HG03135 (cell line): ENCODE results near the gene CCDC24.
A peak's percentile ranks its signal among the peaks of the same experiment; 100 is the strongest.

Source experiments
- ATAC-seq: cut with Tn5 transposase; IDR thresholded peaks from one replicate; pipeline ENCODE4 v1.9.1; 2021; ENCODE audit warnings: mild to moderate bottlenecking, moderate library complexity; ENCODE audit not compliant: unreplicated experiment

The CCDC24 gene

GRCh38 chr1:44021156-44021555, 29.8 kb downstream of the CCDC24 start:
- no peak for ATAC-seq

GRCh38 chr1:44021581-44022321, 30.4 kb downstream of the CCDC24 start:
- ATAC-seq = no peak

DNA sequence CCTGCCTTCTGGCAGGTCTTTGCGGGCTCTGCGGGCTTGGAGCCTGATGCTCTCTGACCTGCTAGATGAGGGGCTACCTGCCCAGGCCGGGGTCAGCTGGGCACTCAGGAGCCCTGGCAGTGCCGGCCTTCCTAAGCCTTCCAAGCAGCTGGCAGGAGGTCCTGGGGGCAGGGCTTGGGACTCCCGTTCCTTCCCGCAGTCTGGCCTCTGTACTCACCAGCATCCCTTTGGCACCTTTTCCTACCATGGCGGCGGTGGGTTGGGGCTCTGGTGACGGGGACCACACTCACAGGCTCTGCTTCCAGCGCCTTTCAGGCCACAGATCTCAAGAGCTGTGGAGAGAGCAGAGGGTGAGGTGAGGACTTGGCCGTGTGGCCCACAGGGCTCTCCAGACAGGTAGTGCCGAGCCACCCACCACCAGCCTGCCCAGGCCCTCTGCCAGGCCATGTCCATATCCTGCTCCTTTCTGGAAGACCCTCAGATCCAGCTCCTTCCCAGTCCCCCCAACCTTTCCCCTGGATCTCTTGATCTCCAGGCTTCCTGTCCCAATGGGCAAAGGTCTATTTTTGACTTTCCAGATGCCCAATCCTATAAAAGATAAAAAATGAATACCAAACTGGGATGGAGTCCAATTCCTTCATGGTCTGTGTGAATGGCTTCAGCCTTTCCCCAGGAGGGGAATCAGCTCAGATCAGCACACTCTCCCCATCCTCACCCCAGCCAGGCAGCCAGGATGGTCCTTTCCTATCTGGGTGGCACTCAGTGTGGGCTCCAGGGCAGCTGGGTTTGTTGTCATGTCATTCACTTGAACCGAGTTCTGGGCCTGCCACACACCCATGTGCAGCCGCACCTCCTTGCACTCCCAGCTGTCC, 32.9 kb downstream of the CCDC24 start:
- ATAC-seq = no peak

- no peak for ATAC-seq
Measured at GRCh38 chr1:44024903-44025525, 33.6 kb downstream of the CCDC24 start.

- no peak for ATAC-seq
Measured at GRCh38 chr1:44025816-44026215, 34.4 kb downstream of the CCDC24 start.

GRCh38 chr1:44027320-44027719, 35.9 kb downstream of the CCDC24 start:
- ATAC-seq = no peak

GRCh38 chr1:44029260-44029910, 38.0 kb downstream of the CCDC24 start:
- ATAC-seq = peak; percentile 14

DNA sequence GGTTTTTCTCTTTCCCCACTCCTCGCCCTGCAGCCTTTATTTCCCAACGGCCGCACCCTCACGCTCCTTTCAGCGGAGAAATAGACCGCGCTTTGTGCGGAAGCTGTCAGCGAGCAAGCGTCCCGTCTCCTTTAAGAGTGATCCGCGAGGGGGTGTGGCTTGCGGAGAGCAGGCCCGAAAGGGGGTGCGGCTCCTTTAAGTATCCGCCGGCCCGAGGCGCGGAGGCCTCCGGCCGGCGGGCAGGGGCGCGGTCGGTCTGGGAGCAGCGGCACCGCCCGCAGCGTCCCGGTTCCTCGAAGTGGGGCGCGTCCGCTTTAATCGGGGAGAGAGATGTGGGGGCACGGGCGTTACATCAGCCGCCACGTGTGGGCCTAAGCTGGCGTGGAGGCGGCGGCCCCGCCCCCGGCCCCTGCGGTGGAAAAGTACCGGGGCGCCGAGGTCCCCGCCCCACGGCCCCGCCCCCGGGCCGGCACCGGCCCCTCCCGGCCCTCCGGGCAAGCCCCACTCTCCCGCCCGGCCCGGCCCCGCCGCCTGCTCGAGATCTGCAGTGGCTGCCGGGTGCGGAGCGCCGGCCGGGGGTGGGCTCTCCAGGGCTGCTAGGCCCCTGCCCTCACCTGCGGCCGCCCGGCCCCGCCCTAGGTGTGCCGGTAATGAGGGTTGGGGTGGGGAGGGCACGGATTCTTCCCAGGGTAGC, 38.7 kb downstream of the CCDC24 start:
- peak; percentile 81 for ATAC-seq

DNA sequence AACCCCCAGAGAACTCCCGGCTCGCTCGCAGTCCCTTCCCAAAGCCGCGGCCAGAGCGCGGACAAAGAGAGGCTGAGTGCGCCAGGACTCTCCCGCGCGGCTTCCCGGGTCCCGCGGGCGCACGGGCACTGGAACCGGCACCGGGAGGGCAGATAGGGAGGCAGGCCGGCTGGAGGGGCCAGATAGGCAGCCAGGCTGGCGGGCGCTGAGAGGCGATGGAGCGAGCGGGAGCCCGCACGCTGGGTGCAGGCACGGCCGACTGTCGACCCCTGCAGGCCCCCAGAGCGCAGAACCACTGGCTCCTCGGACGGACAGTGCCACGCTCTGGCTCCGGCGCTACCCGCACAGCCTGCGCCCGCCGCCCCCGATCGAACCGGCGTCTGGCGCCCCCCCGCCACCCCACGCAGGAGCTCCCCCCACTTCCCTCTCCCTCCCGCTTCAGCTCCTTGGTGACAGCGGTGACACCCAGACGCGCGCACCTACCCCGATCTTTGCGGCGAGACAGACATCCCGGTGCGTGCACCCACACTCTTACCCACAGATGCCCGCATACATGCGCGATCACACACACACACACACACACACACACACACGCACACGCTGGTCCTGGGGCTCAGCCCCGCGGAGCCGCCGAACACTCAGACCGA, 39.3 kb downstream of the CCDC24 start:
- peak; percentile 22 for ATAC-seq

DNA sequence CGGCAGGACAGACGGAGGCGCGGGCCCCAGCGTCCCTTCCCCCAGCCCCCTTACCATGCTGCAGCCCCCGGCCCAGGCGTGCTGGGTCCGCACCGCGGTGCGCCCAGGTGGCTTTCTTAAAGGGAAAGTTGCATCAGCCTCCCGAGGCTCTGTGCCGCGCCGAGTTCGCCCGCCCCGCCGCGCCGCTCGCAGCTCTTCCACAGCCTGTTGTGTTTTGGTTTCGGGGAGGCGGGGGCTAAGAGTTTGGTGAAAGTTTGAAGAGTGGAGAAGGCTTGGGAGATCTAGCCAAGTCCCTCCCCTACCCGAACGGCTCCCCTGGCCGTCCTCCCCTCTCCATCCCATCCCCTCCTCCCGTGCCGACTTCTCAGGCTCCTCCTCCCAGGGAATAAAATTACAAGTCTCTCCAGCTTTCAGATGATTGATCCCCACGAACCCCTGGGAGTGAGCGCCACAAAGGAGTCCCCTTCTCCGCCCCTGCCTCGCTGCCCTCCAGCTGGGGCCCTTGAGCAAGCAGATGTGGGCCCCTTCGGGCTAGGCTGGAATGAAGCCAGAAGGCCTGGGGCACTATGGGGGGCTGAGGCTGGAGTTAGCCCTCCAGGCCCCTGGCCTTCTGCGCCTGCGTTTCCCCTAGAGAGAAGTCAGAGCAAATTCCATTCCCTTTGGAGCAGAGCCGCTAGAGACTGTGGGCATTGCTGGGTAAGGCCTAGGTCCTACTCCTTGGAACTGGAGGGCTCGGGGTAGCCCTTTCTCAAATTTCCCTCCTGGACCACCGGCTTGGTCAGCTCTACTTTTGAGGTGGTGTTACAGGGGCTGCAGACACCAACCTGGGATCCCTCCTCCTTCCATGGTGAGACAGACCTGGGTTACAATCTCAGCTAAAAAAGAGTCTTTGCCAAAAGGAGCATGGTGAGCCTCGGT, 40.1 kb downstream of the CCDC24 start, which contains the start of gene SLC6A9:
Gene SLC6A9 (minus strand): TSS at position 211 of the 918 bp plus-strand sequence. CDS start 7,185 bp downstream, outside the sequence.
- ATAC-seq = no peak

- ATAC-seq = no peak
Measured at GRCh38 chr1:44032170-44032790, 40.9 kb downstream of the CCDC24 start.

DNA sequence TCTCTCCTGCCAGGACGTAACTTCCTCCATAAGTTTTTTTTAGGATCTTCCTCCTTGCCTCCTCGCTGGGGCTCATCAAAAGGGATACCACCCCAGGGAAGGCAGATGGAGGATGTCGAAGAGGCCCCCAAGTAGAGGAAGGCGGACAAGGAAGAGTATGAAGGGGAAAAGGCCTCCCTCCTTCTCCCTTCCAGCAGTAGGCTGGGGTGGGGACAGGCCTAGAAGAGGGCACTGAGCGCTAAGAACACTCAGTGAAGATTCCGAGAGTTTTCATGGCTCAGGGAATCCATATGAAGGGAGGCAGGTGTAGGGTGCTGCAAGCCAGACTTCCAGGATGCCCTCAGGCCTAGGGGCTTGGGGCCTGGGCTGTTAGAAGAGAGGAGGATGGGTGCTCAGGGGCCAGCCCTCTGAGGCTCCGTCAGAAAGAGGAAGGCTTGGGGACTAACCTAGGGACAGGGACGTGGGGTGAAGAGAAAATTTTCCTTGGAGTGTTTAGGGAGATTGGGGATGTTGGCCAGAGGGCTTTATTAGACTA, 41.7 kb downstream of the CCDC24 start:
- ATAC-seq = no peak

- no peak for ATAC-seq
Measured at GRCh38 chr1:44033756-44034155, 42.4 kb downstream of the CCDC24 start.

DNA sequence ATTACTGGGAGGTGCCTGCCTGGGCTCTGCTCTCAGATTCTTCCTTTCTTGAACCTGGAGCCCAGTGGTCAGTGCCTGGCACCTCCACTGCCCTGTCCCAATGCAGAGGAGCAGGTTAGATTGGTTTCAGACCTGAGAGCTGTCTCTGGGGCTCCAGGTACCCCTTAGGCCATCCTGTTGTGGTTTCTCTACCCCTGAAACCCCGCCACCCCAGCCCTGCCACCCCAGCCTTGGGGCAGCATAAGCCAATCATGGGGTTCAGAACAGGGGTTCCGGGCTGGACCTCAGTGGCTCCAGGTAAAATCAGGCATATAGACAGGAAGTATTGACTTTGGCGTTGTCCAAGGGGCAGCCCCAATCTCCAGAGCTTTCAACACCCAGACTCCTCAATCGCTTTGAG, 43.0 kb downstream of the CCDC24 start:
- no peak for ATAC-seq

DNA sequence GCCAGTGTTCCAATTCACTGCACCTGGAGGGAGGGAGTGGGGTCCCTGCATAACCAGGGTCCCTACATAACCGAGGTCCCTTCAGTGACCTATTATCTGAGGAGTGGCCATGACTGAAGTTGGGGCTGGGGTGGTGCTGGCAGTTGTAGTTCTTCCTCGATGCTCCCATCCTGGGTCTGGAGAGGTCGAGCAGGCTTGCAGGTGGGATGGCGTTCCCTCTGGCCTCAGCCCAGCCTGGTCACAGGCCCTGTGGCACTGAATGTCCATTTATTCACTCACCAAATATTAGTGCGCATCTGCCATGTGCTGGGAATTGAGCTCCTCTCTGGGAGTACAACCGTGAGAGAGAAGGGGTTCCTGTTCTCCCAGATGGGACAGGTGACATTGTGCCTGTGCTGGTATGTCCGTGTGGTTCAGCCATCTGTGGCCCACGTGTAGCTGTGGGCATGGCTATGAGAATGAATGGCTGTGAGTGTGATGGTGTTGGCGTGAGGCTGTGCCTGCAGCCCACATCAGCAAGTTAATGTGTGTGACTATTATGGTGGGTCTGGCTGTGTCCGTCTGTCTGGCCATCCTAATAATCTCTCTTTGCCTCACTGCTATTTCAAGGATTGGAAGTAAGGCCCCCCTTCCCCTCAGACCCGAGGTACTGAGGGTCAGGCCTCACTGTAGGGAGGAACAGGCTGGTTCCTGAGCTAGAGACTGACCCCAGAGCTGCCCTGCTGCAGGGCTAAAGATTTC, 43.7 kb downstream of the CCDC24 start:
- no peak for ATAC-seq

DNA sequence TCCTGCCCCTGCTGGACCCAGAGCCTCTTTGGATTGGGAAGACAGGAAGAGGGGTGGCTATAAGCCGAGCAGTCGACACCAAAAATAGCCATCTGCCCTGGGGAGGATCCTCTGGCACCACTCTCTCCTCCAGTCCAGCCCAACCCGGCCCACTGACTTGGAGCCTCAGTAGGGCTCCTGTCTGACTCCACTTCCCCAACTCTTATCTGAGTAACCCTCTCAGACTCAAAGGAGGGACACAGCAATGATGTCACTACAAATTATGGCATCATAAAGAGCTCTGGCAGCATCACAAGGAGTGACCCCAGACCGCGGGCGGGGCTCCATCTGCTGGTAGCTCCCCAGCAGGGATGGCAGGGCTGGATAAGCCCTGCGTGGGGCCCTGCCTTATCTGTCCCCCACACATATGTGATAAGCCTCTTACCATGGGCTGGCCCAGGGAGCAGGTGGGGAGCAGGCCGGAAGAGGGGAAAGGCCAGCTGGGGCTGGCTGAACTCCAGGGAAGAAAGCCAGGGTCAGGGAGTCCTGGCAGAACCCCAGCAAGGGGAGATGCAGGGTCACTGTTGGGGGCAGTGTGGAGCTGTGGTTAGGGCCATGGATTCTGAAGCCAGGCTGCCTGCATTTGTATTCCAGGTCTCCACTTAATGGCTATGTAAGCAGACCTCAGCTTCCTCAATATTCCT, 44.5 kb downstream of the CCDC24 start:
- ATAC-seq = no peak
